GM12878 (cell line): Measurements from ENCODE around the gene ERVW-1. TPM values are rescaled to one million over a fixed set of nuclear protein-coding genes. Genes with fewer than 3 reads are reported as not detected.

Experiments
- BRCA1 ChIP-seq: IDR thresholded peaks from 2 replicates; pipeline ENCODE4 v1.6.1; 2011; ENCODE audit warnings: low read depth, low read length, improper control_type of control experiment
- CHD1 ChIP-seq: IDR thresholded peaks from 2 replicates; pipeline ENCODE4 v1.6.1; 2012; ENCODE audit warnings: low read depth, low read length, improper control_type of control experiment
- CREB1 ChIP-seq: IDR thresholded peaks from 2 replicates; pipeline ENCODE4 v1.6.1; 2012; ENCODE audit warnings: low read depth, mild to moderate bottlenecking, inconsistent platforms
- DPF2 ChIP-seq: fragments of 450-650 bp; IDR thresholded peaks from 2 replicates; pipeline ENCODE4 v1.6.1; 2017; ENCODE audit warnings: mild to moderate bottlenecking
- GABPA ChIP-seq: IDR thresholded peaks from 2 replicates; pipeline ENCODE4 v1.6.1; 2014; ENCODE audit warnings: antibody characterized with exemption, low read depth, mild to moderate bottlenecking, inconsistent platforms
- MTA2 ChIP-seq: fragments of 450-650 bp; IDR thresholded peaks from 2 replicates; pipeline ENCODE4 v1.6.1; 2016; ENCODE audit warnings: low read depth, mild to moderate bottlenecking, moderate library complexity
- NFYB ChIP-seq: IDR thresholded peaks from 2 replicates; pipeline ENCODE4 v1.6.1; 2011; ENCODE audit warnings: low read depth, mild to moderate bottlenecking, low read length, improper control_type of control experiment, moderate library complexity; ENCODE audit not compliant: insufficient read depth
- POU2F2 ChIP-seq: IDR thresholded peaks from 3 replicates; pipeline ENCODE4 v1.6.1; 2011; ENCODE audit warnings: low read depth, mild to moderate bottlenecking, low read length, borderline replicate concordance
- RCOR1 ChIP-seq: conservative IDR thresholded peaks from 2 replicates; pipeline ENCODE4 v1.6.1; 2012; ENCODE audit warnings: low read depth, low read length, improper control_type of control experiment
- SMAD5 ChIP-seq: IDR thresholded peaks from 2 replicates; pipeline ENCODE4 v1.6.1; 2016; ENCODE audit warnings: antibody characterized with exemption, low read depth
- TCF12 ChIP-seq: IDR thresholded peaks from 2 replicates; pipeline ENCODE4 v1.6.1; 2011; ENCODE audit warnings: low read depth, mild to moderate bottlenecking, low read length
- ZNF24 ChIP-seq: fragments of 450-650 bp; IDR thresholded peaks from 2 replicates; pipeline ENCODE4 v1.6.1; 2017; ENCODE audit warnings: antibody characterized with exemption, mild to moderate bottlenecking
- ZNF384 ChIP-seq: IDR thresholded peaks from 2 replicates; pipeline ENCODE4 v1.6.1; 2012; ENCODE audit warnings: low read depth, mild to moderate bottlenecking, low read length, improper control_type of control experiment, borderline replicate concordance
- polyA plus RNA-seq, 11 experiments: library from polyadenylated mRNA; depleted of rRNA in 4 of 11; unstranded in 6 of 11; stranded (reverse) in 5 of 11; fragments of >200 nt; fragmentation: Nextera tagmentation in 4 of 11; fragmentation: Illumina TruSeq in 1 of 11; extraction: Ambion mirVana in 4 of 11; extraction: Trizol in 1 of 11; gene quantifications; 1 replicate in 1 of 11; 2 replicates in 10 of 11; pipeline versions ENCODE4 v1.2.1 to v1.2.3, GENCODE V29; 2011 to 2016; ENCODE audit warnings: inconsistent platforms in 2 of 11, missing spikeins in 2 of 11, low read depth in 1 of 11
- total RNA-seq, 4 experiments: library from RNA; depleted of rRNA in 3 of 4; stranded (reverse); fragments of >200 nt in 3 of 4; fragmentation: Illumina TruSeq in 1 of 4; extraction: Trizol in 1 of 4; gene quantifications; 2 replicates each; pipeline versions ENCODE4 v1.2.1 to v1.2.3, GENCODE V29; 2013 to 2021
- TF ChIP-seq, protein P1 (sequence below): fragments of 450-650 bp; IDR thresholded peaks from 2 replicates; pipeline ENCODE4 v1.6.1; 2016; ENCODE audit warnings: mild to moderate bottlenecking, moderate library complexity, borderline replicate concordance
- TF ChIP-seq, protein P2 (sequence below): fragments of 450-650 bp; IDR thresholded peaks from 2 replicates; pipeline ENCODE4 v1.6.1; 2018; ENCODE audit warnings: borderline replicate concordance, mild to moderate bottlenecking; ENCODE audit not compliant: partially characterized antibody
- TF ChIP-seq, protein P3 (sequence below): fragments of 450-650 bp; IDR thresholded peaks from 2 replicates; pipeline ENCODE4 v1.6.1; 2017; ENCODE audit warnings: mild to moderate bottlenecking
- TF ChIP-seq, protein P4 (sequence below): fragments of 450-650 bp; IDR thresholded peaks from 2 replicates; pipeline ENCODE4 v1.6.1; 2016; ENCODE audit warnings: mild to moderate bottlenecking
- TF ChIP-seq, protein P5 (sequence below): IDR thresholded peaks from 2 replicates; pipeline ENCODE4 v1.6.1; 2011; ENCODE audit warnings: borderline replicate concordance, low read depth, mild to moderate bottlenecking, moderate library complexity, low read length; ENCODE audit not compliant: insufficient read depth, poor library complexity, severe bottlenecking

ERVW-1 gene
- total and polyA plus RNA-seq, 10 of the 15 experiments (the other 5 are each of a cell fraction or from before 2014, with no cell fraction given) = 0.05 TPM; not detected in 9

DNA sequence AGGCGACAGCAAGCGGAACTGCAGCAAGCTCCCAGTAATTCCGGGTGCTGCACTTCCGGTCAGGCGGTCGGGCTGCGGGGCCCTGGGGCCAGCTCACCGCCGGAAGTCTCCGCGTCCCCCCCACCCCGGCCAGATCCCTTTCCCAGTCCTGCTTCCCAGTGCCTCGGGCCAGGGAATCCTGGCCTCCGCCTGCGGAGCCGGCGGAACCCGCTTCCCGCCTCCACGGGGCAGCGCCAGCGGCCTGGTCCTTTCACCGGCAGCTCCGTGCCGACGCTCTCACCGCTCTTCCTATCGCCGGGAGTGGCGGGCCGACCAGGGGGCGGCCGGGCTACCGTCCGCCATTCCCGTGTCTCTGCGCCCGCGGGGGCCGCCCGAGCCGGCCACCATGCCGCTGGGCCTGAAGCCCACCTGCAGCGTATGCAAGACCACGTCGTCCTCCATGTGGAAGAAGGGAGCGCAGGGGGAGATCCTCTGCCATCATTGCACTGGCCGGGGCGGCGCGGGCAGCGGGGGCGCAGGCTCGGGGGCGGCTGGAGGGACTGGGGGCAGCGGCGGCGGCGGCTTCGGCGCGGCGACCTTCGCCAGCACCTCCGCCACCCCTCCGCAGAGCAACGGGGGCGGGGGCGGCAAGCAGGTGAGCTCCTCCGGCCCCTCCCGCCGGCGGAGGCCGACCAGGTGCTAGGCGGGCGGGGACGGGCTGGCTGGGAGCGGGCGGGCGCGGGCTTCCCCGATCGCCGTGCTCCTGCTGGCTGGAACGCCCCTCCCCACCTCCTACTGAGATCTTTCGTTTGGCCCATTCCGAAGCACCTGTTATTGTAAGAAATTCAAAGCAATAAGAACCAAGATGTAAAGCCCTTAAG is 30.2 kb downstream of the ERVW-1 start, which contains the start of gene GATAD1 (continued):
- TF ChIP-seq, protein P1, sequence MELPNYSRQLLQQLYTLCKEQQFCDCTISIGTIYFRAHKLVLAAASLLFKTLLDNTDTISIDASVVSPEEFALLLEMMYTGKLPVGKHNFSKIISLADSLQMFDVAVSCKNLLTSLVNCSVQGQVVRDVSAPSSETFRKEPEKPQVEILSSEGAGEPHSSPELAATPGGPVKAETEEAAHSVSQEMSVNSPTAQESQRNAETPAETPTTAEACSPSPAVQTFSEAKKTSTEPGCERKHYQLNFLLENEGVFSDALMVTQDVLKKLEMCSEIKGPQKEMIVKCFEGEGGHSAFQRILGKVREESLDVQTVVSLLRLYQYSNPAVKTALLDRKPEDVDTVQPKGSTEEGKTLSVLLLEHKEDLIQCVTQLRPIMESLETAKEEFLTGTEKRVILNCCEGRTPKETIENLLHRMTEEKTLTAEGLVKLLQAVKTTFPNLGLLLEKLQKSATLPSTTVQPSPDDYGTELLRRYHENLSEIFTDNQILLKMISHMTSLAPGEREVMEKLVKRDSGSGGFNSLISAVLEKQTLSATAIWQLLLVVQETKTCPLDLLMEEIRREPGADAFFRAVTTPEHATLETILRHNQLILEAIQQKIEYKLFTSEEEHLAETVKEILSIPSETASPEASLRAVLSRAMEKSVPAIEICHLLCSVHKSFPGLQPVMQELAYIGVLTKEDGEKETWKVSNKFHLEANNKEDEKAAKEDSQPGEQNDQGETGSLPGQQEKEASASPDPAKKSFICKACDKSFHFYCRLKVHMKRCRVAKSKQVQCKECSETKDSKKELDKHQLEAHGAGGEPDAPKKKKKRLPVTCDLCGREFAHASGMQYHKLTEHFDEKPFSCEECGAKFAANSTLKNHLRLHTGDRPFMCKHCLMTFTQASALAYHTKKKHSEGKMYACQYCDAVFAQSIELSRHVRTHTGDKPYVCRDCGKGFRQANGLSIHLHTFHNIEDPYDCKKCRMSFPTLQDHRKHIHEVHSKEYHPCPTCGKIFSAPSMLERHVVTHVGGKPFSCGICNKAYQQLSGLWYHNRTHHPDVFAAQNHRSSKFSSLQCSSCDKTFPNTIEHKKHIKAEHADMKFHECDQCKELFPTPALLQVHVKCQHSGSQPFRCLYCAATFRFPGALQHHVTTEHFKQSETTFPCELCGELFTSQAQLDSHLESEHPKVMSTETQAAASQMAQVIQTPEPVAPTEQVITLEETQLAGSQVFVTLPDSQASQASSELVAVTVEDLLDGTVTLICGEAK = peak; percentile 91
- TF ChIP-seq CHD1 (no peak), POU2F2 (peak; percentile 7; the same call in 1 of the 3 replicates), ZNF384 (no peak), ZNF24 (no peak), DPF2 (peak; percentile 70), CREB1 (peak; percentile 34; the same call in 1 of the 2 replicates), BRCA1 (no peak), GABPA (peak; percentile 90), RCOR1 (no peak; the same call in 1 of the 2 replicates), TCF12 (0 out of 2 replicates have a peak, but pooled peaks have one; percentile 26), NFYB (no peak), MTA2 (no peak), SMAD5 (no peak; the same call in 1 of the 2 replicates)
- TF ChIP-seq, protein P2, sequence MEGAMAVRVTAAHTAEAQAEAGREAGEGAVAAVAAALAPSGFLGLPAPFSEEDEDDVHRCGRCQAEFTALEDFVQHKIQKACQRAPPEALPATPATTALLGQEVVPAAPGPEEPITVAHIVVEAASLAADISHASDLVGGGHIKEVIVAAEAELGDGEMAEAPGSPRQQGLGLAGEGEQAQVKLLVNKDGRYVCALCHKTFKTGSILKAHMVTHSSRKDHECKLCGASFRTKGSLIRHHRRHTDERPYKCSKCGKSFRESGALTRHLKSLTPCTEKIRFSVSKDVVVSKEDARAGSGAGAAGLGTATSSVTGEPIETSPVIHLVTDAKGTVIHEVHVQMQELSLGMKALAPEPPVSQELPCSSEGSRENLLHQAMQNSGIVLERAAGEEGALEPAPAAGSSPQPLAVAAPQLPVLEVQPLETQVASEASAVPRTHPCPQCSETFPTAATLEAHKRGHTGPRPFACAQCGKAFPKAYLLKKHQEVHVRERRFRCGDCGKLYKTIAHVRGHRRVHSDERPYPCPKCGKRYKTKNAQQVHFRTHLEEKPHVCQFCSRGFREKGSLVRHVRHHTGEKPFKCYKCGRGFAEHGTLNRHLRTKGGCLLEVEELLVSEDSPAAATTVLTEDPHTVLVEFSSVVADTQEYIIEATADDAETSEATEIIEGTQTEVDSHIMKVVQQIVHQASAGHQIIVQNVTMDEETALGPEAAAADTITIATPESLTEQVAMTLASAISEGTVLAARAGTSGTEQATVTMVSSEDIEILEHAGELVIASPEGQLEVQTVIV = peak; percentile 66
- TF ChIP-seq, protein P3, sequence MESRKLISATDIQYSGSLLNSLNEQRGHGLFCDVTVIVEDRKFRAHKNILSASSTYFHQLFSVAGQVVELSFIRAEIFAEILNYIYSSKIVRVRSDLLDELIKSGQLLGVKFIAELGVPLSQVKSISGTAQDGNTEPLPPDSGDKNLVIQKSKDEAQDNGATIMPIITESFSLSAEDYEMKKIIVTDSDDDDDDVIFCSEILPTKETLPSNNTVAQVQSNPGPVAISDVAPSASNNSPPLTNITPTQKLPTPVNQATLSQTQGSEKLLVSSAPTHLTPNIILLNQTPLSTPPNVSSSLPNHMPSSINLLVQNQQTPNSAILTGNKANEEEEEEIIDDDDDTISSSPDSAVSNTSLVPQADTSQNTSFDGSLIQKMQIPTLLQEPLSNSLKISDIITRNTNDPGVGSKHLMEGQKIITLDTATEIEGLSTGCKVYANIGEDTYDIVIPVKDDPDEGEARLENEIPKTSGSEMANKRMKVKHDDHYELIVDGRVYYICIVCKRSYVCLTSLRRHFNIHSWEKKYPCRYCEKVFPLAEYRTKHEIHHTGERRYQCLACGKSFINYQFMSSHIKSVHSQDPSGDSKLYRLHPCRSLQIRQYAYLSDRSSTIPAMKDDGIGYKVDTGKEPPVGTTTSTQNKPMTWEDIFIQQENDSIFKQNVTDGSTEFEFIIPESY = no peak
- TF ChIP-seq, protein P4, sequence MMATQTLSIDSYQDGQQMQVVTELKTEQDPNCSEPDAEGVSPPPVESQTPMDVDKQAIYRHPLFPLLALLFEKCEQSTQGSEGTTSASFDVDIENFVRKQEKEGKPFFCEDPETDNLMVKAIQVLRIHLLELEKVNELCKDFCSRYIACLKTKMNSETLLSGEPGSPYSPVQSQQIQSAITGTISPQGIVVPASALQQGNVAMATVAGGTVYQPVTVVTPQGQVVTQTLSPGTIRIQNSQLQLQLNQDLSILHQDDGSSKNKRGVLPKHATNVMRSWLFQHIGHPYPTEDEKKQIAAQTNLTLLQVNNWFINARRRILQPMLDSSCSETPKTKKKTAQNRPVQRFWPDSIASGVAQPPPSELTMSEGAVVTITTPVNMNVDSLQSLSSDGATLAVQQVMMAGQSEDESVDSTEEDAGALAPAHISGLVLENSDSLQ = no peak
- TF ChIP-seq, protein P5, sequence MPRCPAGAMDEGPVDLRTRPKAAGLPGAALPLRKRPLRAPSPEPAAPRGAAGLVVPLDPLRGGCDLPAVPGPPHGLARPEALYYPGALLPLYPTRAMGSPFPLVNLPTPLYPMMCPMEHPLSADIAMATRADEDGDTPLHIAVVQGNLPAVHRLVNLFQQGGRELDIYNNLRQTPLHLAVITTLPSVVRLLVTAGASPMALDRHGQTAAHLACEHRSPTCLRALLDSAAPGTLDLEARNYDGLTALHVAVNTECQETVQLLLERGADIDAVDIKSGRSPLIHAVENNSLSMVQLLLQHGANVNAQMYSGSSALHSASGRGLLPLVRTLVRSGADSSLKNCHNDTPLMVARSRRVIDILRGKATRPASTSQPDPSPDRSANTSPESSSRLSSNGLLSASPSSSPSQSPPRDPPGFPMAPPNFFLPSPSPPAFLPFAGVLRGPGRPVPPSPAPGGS = no peak
